ENCODE measurements around the gene DGKQ. TPM values are rescaled to one million over a fixed set of nuclear protein-coding genes. Genes with fewer than 3 reads are reported as not detected.
"Not testable (repeated sequence)": the region's sequence is repeated elsewhere in the genome, so short reads cannot be mapped to it uniquely, and the experiment has no call there.

The DGKQ gene
- polyA plus RNA-seq, 4 donors = 6.0 to 9.9 (median 7.1) TPM

- no peak for DNase-seq (ENCODE audit: low read depth in 4 of 4, low spot score in 3 of 4)
Measured at GRCh38 chr4:1010395-1011021, 37.1 kb upstream of the DGKQ start.

- DNase-seq (ENCODE audit: low read depth in 4 of 4, low spot score in 3 of 4) = no peak
Measured at GRCh38 chr4:1009542-1010394, 36.4 kb upstream of the DGKQ start.

- no peak for DNase-seq (ENCODE audit: low read depth in 4 of 4, low spot score in 3 of 4)
Measured at GRCh38 chr4:1008840-1009541, 35.6 kb upstream of the DGKQ start.

- no peak for DNase-seq (ENCODE audit: low read depth in 4 of 4, low spot score in 3 of 4)
Measured at GRCh38 chr4:1006856-1007255, 33.5 kb upstream of the DGKQ start.

GRCh38 chr4:1004557-1005485 lies 31.5 kb upstream of the DGKQ start:
- no peak for DNase-seq (ENCODE audit: low read depth in 4 of 4, low spot score in 3 of 4)

- DNase-seq (ENCODE audit: low read depth in 4 of 4, low spot score in 3 of 4) = no peak
Measured at GRCh38 chr4:1004071-1004418, 30.7 kb upstream of the DGKQ start.

GRCh38 chr4:1003271-1004070 lies 30.1 kb upstream of the DGKQ start:
- no peak for DNase-seq (ENCODE audit: low read depth in 4 of 4, low spot score in 3 of 4)

GRCh38 chr4:1002631-1003251 lies 29.4 kb upstream of the DGKQ start:
- DNase-seq (ENCODE audit: low read depth in 4 of 4, low spot score in 3 of 4) = no peak

- no peak for DNase-seq (ENCODE audit: low read depth in 4 of 4, low spot score in 3 of 4)
Measured at GRCh38 chr4:1002131-1002630, 28.8 kb upstream of the DGKQ start.

GRCh38 chr4:1001561-1002130 lies 28.3 kb upstream of the DGKQ start:
- no peak for DNase-seq (ENCODE audit: low read depth in 4 of 4, low spot score in 3 of 4)

- no peak for DNase-seq (ENCODE audit: low read depth in 4 of 4, low spot score in 3 of 4)
Measured at GRCh38 chr4:1000686-1001260, 27.4 kb upstream of the DGKQ start.

GRCh38 chr4:999882-1000425 lies 26.6 kb upstream of the DGKQ start:
- no peak for DNase-seq (ENCODE audit: low read depth in 4 of 4, low spot score in 3 of 4)

GRCh38 chr4:999240-999863 lies 26.0 kb upstream of the DGKQ start:
- DNase-seq (ENCODE audit: low read depth in 4 of 4, low spot score in 3 of 4) = not testable (repeated sequence)

- no peak for DNase-seq (ENCODE audit: low read depth in 4 of 4, low spot score in 3 of 4)
Measured at GRCh38 chr4:998096-998691, 24.8 kb upstream of the DGKQ start.

- DNase-seq (ENCODE audit: low read depth in 4 of 4, low spot score in 3 of 4) = no peak
Measured at GRCh38 chr4:997375-998071, 24.2 kb upstream of the DGKQ start.

- DNase-seq (ENCODE audit: low read depth in 4 of 4, low spot score in 3 of 4) = no peak
Measured at GRCh38 chr4:996997-997374, 23.6 kb upstream of the DGKQ start.

Measured in left renal pelvis (tissue), 4 donors.